Measurements from ENCODE around the gene GID8.

Gene GID8

DNA sequence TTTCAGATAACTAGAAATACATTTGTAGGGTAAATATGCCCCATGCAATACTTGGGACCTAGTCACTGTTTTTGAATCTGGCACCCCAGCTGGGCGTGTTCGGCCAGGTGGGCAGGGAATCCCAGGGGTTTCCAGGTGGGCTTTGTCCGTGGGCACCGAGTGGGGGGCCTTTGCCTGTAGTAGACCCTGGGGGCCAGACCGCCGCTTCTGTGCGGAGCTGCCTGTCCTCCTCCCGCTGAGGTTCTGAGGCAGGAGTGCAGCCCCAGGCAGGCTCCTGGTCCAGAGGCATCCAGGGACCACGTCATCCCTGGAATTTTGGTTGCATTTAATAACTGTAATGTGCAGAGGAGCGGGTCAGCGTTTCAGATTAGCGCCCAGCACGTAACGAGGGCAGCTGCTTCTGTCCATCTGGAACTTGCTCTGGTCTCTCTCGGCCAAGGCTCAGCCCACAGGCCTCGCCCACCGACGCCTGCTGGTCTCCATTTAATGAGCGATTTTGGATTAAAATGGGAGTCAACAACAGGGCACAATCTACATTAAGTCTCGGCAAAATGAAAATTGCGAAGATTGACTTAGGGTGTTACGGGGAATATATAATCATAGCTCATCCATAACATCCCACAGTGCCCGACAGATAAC lies 56.0 kb downstream of the GID8 start:
- H3K36me3 ChIP-seq (ENCODE audit: insufficient read depth, low read length) = no peaks in the 10 kb centered on the region
- no peak overlapping the region for H3K9ac ChIP-seq (ENCODE audit: low read depth, low read length)
- H3K4me1 ChIP-seq (ENCODE audit: insufficient read depth, low read length) = peaks cover 15% of the 10 kb centered on the region; the same call in 1 of the 2 replicates
- H3K9me3 ChIP-seq (ENCODE audit: control insufficient read depth, insufficient read depth, low read length) = no peaks in the 10 kb centered on the region

DNA sequence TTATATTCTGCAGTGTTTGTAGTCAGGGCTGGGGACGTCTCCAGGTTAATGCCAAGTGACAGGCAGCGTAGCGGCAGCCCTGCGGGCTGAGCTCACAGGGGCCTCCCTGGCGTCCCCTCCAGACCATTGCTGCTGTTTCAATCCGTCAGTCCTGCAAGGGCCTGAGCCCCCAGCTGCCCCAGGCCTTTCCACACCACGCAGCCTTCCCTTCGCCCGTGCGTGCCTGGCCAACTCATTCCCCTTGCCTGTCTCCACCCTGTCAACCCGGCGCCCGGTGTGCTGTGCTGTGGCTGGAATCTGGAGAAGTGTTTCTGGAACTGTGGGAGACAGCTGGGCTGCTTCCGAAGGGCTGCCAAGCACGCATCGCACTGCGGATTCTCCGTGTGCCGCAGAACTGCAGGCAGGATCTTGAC lies 56.9 kb downstream of the GID8 start:
- Histone ChIP-seq H3K9me3 (ENCODE audit: control insufficient read depth, insufficient read depth, low read length) (no peaks in the 10 kb centered on the region), H3K9ac (ENCODE audit: low read depth, low read length) (no peak overlapping the region), H3K4me1 (ENCODE audit: insufficient read depth, low read length) (peaks cover 15% of the 10 kb centered on the region; the same call in 1 of the 2 replicates), H3K36me3 (ENCODE audit: insufficient read depth, low read length) (no peaks in the 10 kb centered on the region)

DNA sequence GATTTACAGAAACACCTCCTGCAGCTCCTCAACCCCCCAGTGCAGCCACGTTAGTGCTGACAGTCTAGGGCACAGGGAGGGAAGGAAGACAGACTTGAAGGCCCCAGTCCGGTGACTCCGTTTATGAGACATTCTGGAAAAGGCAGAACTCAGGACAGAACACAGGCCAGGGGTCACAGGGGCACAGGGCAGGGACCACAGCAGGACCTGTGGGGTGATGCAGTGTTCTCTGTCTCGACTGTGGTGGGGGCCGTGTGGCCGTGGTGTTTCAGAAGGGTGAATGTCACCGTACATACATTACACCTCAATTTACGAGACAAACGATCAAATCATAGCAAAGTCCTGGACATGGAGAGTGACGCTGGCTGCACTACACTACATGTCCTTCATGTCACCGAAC lies 57.5 kb downstream of the GID8 start:
- H3K9me3 ChIP-seq (ENCODE audit: control insufficient read depth, insufficient read depth, low read length) = no peaks in the 10 kb centered on the region
- no peaks in the 10 kb centered on the region for H3K36me3 ChIP-seq (ENCODE audit: insufficient read depth, low read length)
- no peak overlapping the region for H3K9ac ChIP-seq (ENCODE audit: low read depth, low read length)
- H3K4me1 ChIP-seq (ENCODE audit: insufficient read depth, low read length) = peaks cover 15% of the 10 kb centered on the region; the same call in 1 of the 2 replicates

DNA sequence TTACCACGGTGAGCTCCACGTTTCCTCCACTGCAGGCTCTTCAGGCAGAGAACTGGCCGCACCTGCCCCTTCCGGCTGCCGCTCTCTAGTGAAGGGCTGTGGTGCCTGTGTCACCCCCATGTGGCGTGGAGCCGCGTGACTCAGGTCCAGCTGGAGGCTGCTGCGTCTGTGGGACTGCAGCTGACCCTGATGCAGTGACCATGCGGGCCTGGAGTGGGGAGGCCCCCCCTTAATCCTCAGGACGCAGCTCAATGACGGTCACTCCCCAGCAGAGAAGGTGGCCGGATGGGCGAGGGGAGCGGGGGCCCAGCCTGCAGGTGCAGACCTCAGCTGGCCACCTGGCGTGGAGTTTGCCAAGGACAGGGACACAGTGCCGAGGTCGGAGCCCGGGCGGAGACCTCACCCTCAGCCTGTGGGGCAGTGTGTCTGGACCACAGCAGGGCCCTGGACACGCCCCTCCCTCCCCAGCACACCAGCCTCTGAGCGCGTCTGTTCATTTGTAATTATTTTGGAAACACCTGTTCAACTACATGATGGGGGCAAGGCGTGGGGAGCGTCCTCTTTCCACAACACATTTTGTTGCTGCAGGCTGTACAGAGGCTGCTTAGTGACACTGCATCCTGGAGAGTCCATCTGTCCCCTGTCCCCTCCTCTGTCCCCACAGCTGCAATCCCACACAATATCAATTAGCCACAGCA lies 58.1 kb downstream of the GID8 start:
- Histone ChIP-seq H3K36me3 (ENCODE audit: insufficient read depth, low read length) (no peaks in the 10 kb centered on the region), H3K4me1 (ENCODE audit: insufficient read depth, low read length) (peaks cover 15% of the 10 kb centered on the region; the same call in 1 of the 2 replicates), H3K9ac (ENCODE audit: low read depth, low read length) (no peak overlapping the region), H3K9me3 (ENCODE audit: control insufficient read depth, insufficient read depth, low read length) (no peaks in the 10 kb centered on the region)

DNA sequence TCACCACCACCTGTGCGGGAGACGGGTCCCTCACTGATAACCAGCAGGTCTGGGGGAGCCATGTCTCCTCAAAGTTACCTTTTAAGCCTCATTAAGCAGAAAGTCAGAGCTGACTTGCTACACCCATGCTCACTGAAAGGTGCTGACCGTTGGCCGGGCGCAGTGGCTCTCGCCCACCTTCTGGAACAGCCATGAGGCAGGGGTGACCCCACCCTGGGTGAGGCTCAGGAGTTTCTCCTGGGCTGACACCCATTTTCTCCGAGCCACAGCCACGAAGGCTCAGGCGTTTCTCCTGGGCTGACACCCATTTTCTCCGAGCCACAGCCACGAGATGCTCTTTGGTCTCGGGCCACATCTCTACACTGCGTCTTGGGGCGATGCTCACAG lies 58.6 kb downstream of the GID8 start:
- Histone ChIP-seq H3K9me3 (ENCODE audit: control insufficient read depth, insufficient read depth, low read length) (no peaks in the 10 kb centered on the region), H3K4me1 (ENCODE audit: insufficient read depth, low read length) (peaks cover 15% of the 10 kb centered on the region; the same call in 1 of the 2 replicates), H3K36me3 (ENCODE audit: insufficient read depth, low read length) (no peaks in the 10 kb centered on the region), H3K9ac (ENCODE audit: low read depth, low read length) (no peak overlapping the region)

DNA sequence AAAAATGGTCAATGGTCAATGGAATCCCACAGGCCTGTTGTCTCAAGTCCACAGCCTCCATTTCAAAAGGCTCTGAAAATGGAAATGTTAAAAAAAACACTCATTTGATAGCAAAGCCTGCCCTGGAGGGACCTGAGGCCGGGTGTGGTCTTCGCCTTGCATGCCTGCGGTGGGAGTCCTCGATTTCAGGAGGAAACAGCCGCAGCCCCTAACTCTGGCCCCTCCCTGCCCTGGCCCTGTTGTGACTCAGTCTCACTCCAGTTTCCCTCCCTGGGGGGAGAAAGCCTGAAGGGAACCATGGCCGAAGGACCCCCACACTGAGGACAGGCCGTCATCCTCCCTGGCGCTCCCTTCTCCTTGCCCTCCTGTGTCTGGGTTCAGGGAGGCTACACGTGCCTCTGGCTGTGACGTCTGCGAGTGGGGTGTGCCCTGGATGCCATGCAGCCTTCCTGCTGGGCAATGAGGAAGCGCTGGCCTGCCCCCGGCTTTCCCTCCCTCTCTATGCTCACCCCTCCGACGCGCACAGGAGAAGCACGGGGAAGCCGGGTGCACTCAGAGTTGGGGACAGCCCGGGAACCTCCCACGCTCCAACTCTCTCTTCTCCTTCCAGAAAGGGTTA lies 59.6 kb downstream of the GID8 start:
- no peak overlapping the region for H3K9ac ChIP-seq (ENCODE audit: low read depth, low read length)
- H3K36me3 ChIP-seq (ENCODE audit: insufficient read depth, low read length) = no peaks in the 10 kb centered on the region
- no peaks in the 10 kb centered on the region for H3K9me3 ChIP-seq (ENCODE audit: control insufficient read depth, insufficient read depth, low read length)
- H3K4me1 ChIP-seq (ENCODE audit: insufficient read depth, low read length) = peaks cover 15% of the 10 kb centered on the region; the same call in 1 of the 2 replicates

Data from ES-I3 (cell line).